Measurements from ENCODE around the gene SPRING1. TPM values are rescaled to one million over a fixed set of nuclear protein-coding genes. Genes with fewer than 3 reads are reported as not detected.

The SPRING1 gene
- polyA plus RNA-seq (2013) = 5.8 TPM

GRCh38 chr12:116737774-116738657 is at the start of gene SPRING1, which contains the start of gene RNFT2:
SPRING1 (minus strand) TSS chr12:116738069; CDS start chr12:116737900, 169 bp downstream.
RNFT2 (plus strand) TSS chr12:116738315; CDS start chr12:116740498, 2,183 bp downstream.
- peak within 1 kb of the TSS; percentile 68 to 95 (median 78) for H3K4me3 ChIP-seq (ENCODE audit: control insufficient read depth in 1 of 7, extremely low read depth in 1 of 7, insufficient read depth in 4 of 7, low read depth in 2 of 7, low read length in 6 of 7)
- peak within 1 kb of the TSS in 1 of 2 experiments; percentile 61 for H3K27ac ChIP-seq (ENCODE audit: insufficient read depth in 1 of 2, low read depth in 1 of 2, low read length in 2 of 2, poor library complexity in 1 of 2, severe bottlenecking in 2 of 2)
- under 1% methylated on average over 76 of the region's 80 CpGs for WGBS (ENCODE audit: insufficient coverage)
- ChIA-PET CTCF (no interaction called here), POLR2A (no interaction called here)
- no peaks in the 10 kb centered on the region for H3K9me3 ChIP-seq (ENCODE audit: control extremely low read depth in 1 of 5, control insufficient read depth in 4 of 5, insufficient read depth in 2 of 5, low read depth in 1 of 5, low read length in 4 of 5)
- H3K36me3 ChIP-seq (ENCODE audit: control insufficient read depth in 4 of 4, insufficient read depth in 4 of 4, low read length in 3 of 4) = peaks cover 3 to 15% (median 8%) of the 10 kb centered on the region in 4 experiments
- H3K4me1 ChIP-seq (ENCODE audit: control extremely low read depth in 1 of 4, control insufficient read depth in 4 of 4, insufficient read depth in 4 of 4, low read length in 3 of 4) = peaks cover 0 to 19% (median 17%) of the 10 kb centered on the region in 4 experiments
- peak; percentile 99 to 100 (median 99) for DNase-seq
- H3K27me3 ChIP-seq (replicated peaks in 2 of 5; ENCODE audit: control insufficient read depth in 4 of 5, insufficient read depth in 5 of 5, low read length in 4 of 5) = peaks cover 0 to 9% (median 0%) of the 10 kb centered on the region in 5 experiments

GRCh38 chr12:116784238-116784612 is 46.4 kb upstream of the SPRING1 start:
- no peaks in the 10 kb centered on the region for H3K27me3 ChIP-seq (replicated peaks in 2 of 5; ENCODE audit: control insufficient read depth in 4 of 5, insufficient read depth in 5 of 5, low read length in 4 of 5)
- H3K27ac ChIP-seq (ENCODE audit: insufficient read depth in 1 of 2, low read depth in 1 of 2, low read length in 2 of 2, poor library complexity in 1 of 2, severe bottlenecking in 2 of 2) = no peak overlapping the region
- POLR2A ChIA-PET = no interaction called here
- no peaks in the 10 kb centered on the region for H3K4me1 ChIP-seq (ENCODE audit: control extremely low read depth in 1 of 4, control insufficient read depth in 4 of 4, insufficient read depth in 4 of 4, low read length in 3 of 4)
- H3K4me3 ChIP-seq (ENCODE audit: control insufficient read depth in 1 of 7, extremely low read depth in 1 of 7, insufficient read depth in 4 of 7, low read depth in 2 of 7, low read length in 6 of 7) = no peak overlapping the region
- 99% methylated on average over 7 of the region's 7 CpGs for WGBS (ENCODE audit: insufficient coverage)
- DNase-seq = no peak
- no peaks in the 10 kb centered on the region for H3K36me3 ChIP-seq (ENCODE audit: control insufficient read depth in 4 of 4, insufficient read depth in 4 of 4, low read length in 3 of 4)
- peaks cover 0 to 2% (median 0%) of the 10 kb centered on the region in 5 experiments for H3K9me3 ChIP-seq (ENCODE audit: control extremely low read depth in 1 of 5, control insufficient read depth in 4 of 5, insufficient read depth in 2 of 5, low read depth in 1 of 5, low read length in 4 of 5)
- CTCF ChIA-PET = no interaction called here

- Histone ChIP-seq H3K27me3 (replicated peaks in 2 of 5; ENCODE audit: control insufficient read depth in 4 of 5, insufficient read depth in 5 of 5, low read length in 4 of 5) (no peaks in the 10 kb centered on the region), H3K4me1 (ENCODE audit: control extremely low read depth in 1 of 4, control insufficient read depth in 4 of 4, insufficient read depth in 4 of 4, low read length in 3 of 4) (no peaks in the 10 kb centered on the region), H3K27ac (ENCODE audit: insufficient read depth in 1 of 2, low read depth in 1 of 2, low read length in 2 of 2, poor library complexity in 1 of 2, severe bottlenecking in 2 of 2) (no peak overlapping the region), H3K4me3 (ENCODE audit: control insufficient read depth in 1 of 7, extremely low read depth in 1 of 7, insufficient read depth in 4 of 7, low read depth in 2 of 7, low read length in 6 of 7) (no peak overlapping the region), H3K9me3 (ENCODE audit: control extremely low read depth in 1 of 5, control insufficient read depth in 4 of 5, insufficient read depth in 2 of 5, low read depth in 1 of 5, low read length in 4 of 5) (peaks cover 0 to 4% (median 0%) of the 10 kb centered on the region in 5 experiments), H3K36me3 (ENCODE audit: control insufficient read depth in 4 of 4, insufficient read depth in 4 of 4, low read length in 3 of 4) (no peaks in the 10 kb centered on the region)
- DNase-seq = no peak
- WGBS (ENCODE audit: insufficient coverage) = 95% methylated on average over 5 of the region's 6 CpGs
- POLR2A ChIA-PET = interaction anchor here (0.8 kb wide), 1 partner anchor 17 kb away, joined by 3 read pairs; no protein-coding TSS in a partner anchor
- CTCF ChIA-PET = no interaction called here
Measured at GRCh38 chr12:116783525-116784237, 45.8 kb upstream of the SPRING1 start.

- Histone ChIP-seq H3K27ac (ENCODE audit: insufficient read depth in 1 of 2, low read depth in 1 of 2, low read length in 2 of 2, poor library complexity in 1 of 2, severe bottlenecking in 2 of 2) (no peak overlapping the region), H3K27me3 (replicated peaks in 2 of 5; ENCODE audit: control insufficient read depth in 4 of 5, insufficient read depth in 5 of 5, low read length in 4 of 5) (no peaks in the 10 kb centered on the region), H3K4me3 (ENCODE audit: control insufficient read depth in 1 of 7, extremely low read depth in 1 of 7, insufficient read depth in 4 of 7, low read depth in 2 of 7, low read length in 6 of 7) (no peak overlapping the region), H3K9me3 (ENCODE audit: control extremely low read depth in 1 of 5, control insufficient read depth in 4 of 5, insufficient read depth in 2 of 5, low read depth in 1 of 5, low read length in 4 of 5) (peaks cover 0 to 7% (median 0%) of the 10 kb centered on the region in 5 experiments), H3K36me3 (ENCODE audit: control insufficient read depth in 4 of 4, insufficient read depth in 4 of 4, low read length in 3 of 4) (no peaks in the 10 kb centered on the region), H3K4me1 (ENCODE audit: control extremely low read depth in 1 of 4, control insufficient read depth in 4 of 4, insufficient read depth in 4 of 4, low read length in 3 of 4) (no peaks in the 10 kb centered on the region)
- CTCF ChIA-PET = no interaction called here
- no peak for DNase-seq
- POLR2A ChIA-PET = no interaction called here
- WGBS (ENCODE audit: insufficient coverage) = 100% methylated on average over 2 of the region's 4 CpGs
Measured at GRCh38 chr12:116780942-116781341, 43.1 kb upstream of the SPRING1 start.

- Histone ChIP-seq H3K9me3 (ENCODE audit: control extremely low read depth in 1 of 5, control insufficient read depth in 4 of 5, insufficient read depth in 2 of 5, low read depth in 1 of 5, low read length in 4 of 5) (peaks cover 0 to 7% (median 0%) of the 10 kb centered on the region in 5 experiments), H3K4me3 (ENCODE audit: control insufficient read depth in 1 of 7, extremely low read depth in 1 of 7, insufficient read depth in 4 of 7, low read depth in 2 of 7, low read length in 6 of 7) (no peak overlapping the region), H3K36me3 (ENCODE audit: control insufficient read depth in 4 of 4, insufficient read depth in 4 of 4, low read length in 3 of 4) (no peaks in the 10 kb centered on the region), H3K27ac (ENCODE audit: insufficient read depth in 1 of 2, low read depth in 1 of 2, low read length in 2 of 2, poor library complexity in 1 of 2, severe bottlenecking in 2 of 2) (no peak overlapping the region), H3K4me1 (ENCODE audit: control extremely low read depth in 1 of 4, control insufficient read depth in 4 of 4, insufficient read depth in 4 of 4, low read length in 3 of 4) (no peaks in the 10 kb centered on the region), H3K27me3 (replicated peaks in 2 of 5; ENCODE audit: control insufficient read depth in 4 of 5, insufficient read depth in 5 of 5, low read length in 4 of 5) (no peaks in the 10 kb centered on the region)
- ChIA-PET CTCF (no interaction called here), POLR2A (no interaction called here)
- 100% methylated on average over 2 of the region's 2 CpGs for WGBS (ENCODE audit: insufficient coverage)
- DNase-seq = no peak
Measured at GRCh38 chr12:116779597-116779996, 41.7 kb upstream of the SPRING1 start.

GRCh38 chr12:116777245-116777644 is 39.4 kb upstream of the SPRING1 start:
- CTCF ChIA-PET = no interaction called here
- Histone ChIP-seq H3K27ac (ENCODE audit: insufficient read depth in 1 of 2, low read depth in 1 of 2, low read length in 2 of 2, poor library complexity in 1 of 2, severe bottlenecking in 2 of 2) (no peak overlapping the region), H3K4me1 (ENCODE audit: control extremely low read depth in 1 of 4, control insufficient read depth in 4 of 4, insufficient read depth in 4 of 4, low read length in 3 of 4) (no peaks in the 10 kb centered on the region), H3K36me3 (ENCODE audit: control insufficient read depth in 4 of 4, insufficient read depth in 4 of 4, low read length in 3 of 4) (no peaks in the 10 kb centered on the region), H3K27me3 (replicated peaks in 2 of 5; ENCODE audit: control insufficient read depth in 4 of 5, insufficient read depth in 5 of 5, low read length in 4 of 5) (no peaks in the 10 kb centered on the region), H3K9me3 (ENCODE audit: control extremely low read depth in 1 of 5, control insufficient read depth in 4 of 5, insufficient read depth in 2 of 5, low read depth in 1 of 5, low read length in 4 of 5) (peaks cover 0 to 13% (median 5%) of the 10 kb centered on the region in 5 experiments), H3K4me3 (ENCODE audit: control insufficient read depth in 1 of 7, extremely low read depth in 1 of 7, insufficient read depth in 4 of 7, low read depth in 2 of 7, low read length in 6 of 7) (no peak overlapping the region)
- POLR2A ChIA-PET = no interaction called here
- no CpG with 5 or more reads among the region's 1 CpG for WGBS (ENCODE audit: insufficient coverage)
- DNase-seq = no peak

GRCh38 chr12:116774020-116774419 is 36.2 kb upstream of the SPRING1 start:
- POLR2A ChIA-PET = interaction anchor here (0.7 kb wide), 1 partner anchor 26 kb away, joined by 3 read pairs; no protein-coding TSS in a partner anchor
- Histone ChIP-seq H3K4me3 (ENCODE audit: control insufficient read depth in 1 of 7, extremely low read depth in 1 of 7, insufficient read depth in 4 of 7, low read depth in 2 of 7, low read length in 6 of 7) (no peak overlapping the region), H3K27ac (ENCODE audit: insufficient read depth in 1 of 2, low read depth in 1 of 2, low read length in 2 of 2, poor library complexity in 1 of 2, severe bottlenecking in 2 of 2) (no peak overlapping the region), H3K9me3 (ENCODE audit: control extremely low read depth in 1 of 5, control insufficient read depth in 4 of 5, insufficient read depth in 2 of 5, low read depth in 1 of 5, low read length in 4 of 5) (peaks cover 0 to 13% (median 3%) of the 10 kb centered on the region in 5 experiments), H3K4me1 (ENCODE audit: control extremely low read depth in 1 of 4, control insufficient read depth in 4 of 4, insufficient read depth in 4 of 4, low read length in 3 of 4) (no peaks in the 10 kb centered on the region), H3K36me3 (ENCODE audit: control insufficient read depth in 4 of 4, insufficient read depth in 4 of 4, low read length in 3 of 4) (no peaks in the 10 kb centered on the region), H3K27me3 (replicated peaks in 2 of 5; ENCODE audit: control insufficient read depth in 4 of 5, insufficient read depth in 5 of 5, low read length in 4 of 5) (peaks cover 0 to 5% (median 0%) of the 10 kb centered on the region in 5 experiments)
- WGBS (ENCODE audit: insufficient coverage) = 100% methylated on average over 1 of the region's 4 CpGs
- no peak for DNase-seq
- CTCF ChIA-PET = no interaction called here
